IMR-90 (cell line): ENCODE results near the gene PITPNC1. TPM values are rescaled to one million over a fixed set of nuclear protein-coding genes. Genes with fewer than 3 reads are reported as not detected.

Source experiments
- ATAC-seq: fragments of 200-7000 bp; cut with Tn5 transposase; 2 replicates; pipeline ENCODE4 v1.9.1; 2020; ENCODE audit warnings: low read depth, mild to moderate bottlenecking, moderate library complexity
- BruUV-seq: library from RNA; stranded (reverse); fragments of 400-500 nt; replicated peaks from 2 replicates; lab custom pipeline; 2021; lab: Mats Ljungman, UMichigan
- CTCF ChIA-PET: fragments of 300-600 bp; formaldehyde crosslinking; extraction: SDS; loops from one replicate; lab custom pipeline; 2021; ENCODE audit warnings: antibody characterized with exemption; lab: Yijun Ruan, JAX
- POLR2A ChIA-PET: fragments of 300-600 bp; sonication (Branson Sonifier 250); formaldehyde crosslinking; loops from one replicate; lab custom pipeline; 2022; ENCODE audit warnings: antibody characterized with exemption; ENCODE audit not compliant: unreplicated experiment; lab: Charles Lee
- DNase-seq: peaks from one replicate; pipeline ENCODE4 v3.0.0; 2013
- H2AFZ ChIP-seq: replicated peaks from 2 replicates; pipeline ENCODE3; 2013; ENCODE audit warnings: low read length, mild to moderate bottlenecking; ENCODE audit not compliant: poor library complexity
- H2AK5ac ChIP-seq: 2 replicates; pipeline ENCODE4 v1.6.1; 2013; ENCODE audit warnings: low read depth, low read length, inconsistent platforms
- H2AK9ac ChIP-seq: replicated peaks from 2 replicates; pipeline ENCODE3; 2013; ENCODE audit warnings: mild to moderate bottlenecking, low read depth, low read length, moderate library complexity; ENCODE audit not compliant: poor library complexity
- H2BK120ac ChIP-seq: 2 replicates; pipeline ENCODE4 v1.6.1; 2013; ENCODE audit warnings: low read depth, low read length, inconsistent platforms
- H2BK15ac ChIP-seq: 3 replicates; pipeline ENCODE4 v1.6.1; 2013; ENCODE audit warnings: low read depth, low read length, inconsistent platforms
- H2BK20ac ChIP-seq: 2 replicates; pipeline ENCODE4 v1.6.1; 2013; ENCODE audit warnings: low read depth, mild to moderate bottlenecking, inconsistent platforms, low read length, moderate library complexity
- H2BK5ac ChIP-seq: 2 replicates; pipeline ENCODE4 v1.6.1; 2013; ENCODE audit warnings: mild to moderate bottlenecking, low read depth, low read length, inconsistent platforms; ENCODE audit not compliant: poor library complexity, severe bottlenecking
- H3K14ac ChIP-seq: replicated peaks from 2 replicates; pipeline ENCODE4 v1.6.1; 2013; ENCODE audit warnings: low read depth, low read length, inconsistent platforms
- H3K18ac ChIP-seq: 2 replicates; pipeline ENCODE4 v1.6.1; 2013; ENCODE audit warnings: low read depth, low read length, control low read depth
- H3K23ac ChIP-seq: 2 replicates; pipeline ENCODE4 v1.6.1; 2013; ENCODE audit warnings: low read depth, low read length, inconsistent platforms
- H3K27ac ChIP-seq: 2 replicates; pipeline ENCODE4 v1.5.1; 2013; ENCODE audit warnings: mild to moderate bottlenecking, control low read depth, low read length; ENCODE audit not compliant: insufficient read depth
- H3K27me3 ChIP-seq: 2 replicates; pipeline ENCODE4 v1.6.1; 2013; ENCODE audit warnings: low read length; ENCODE audit not compliant: control insufficient read depth, insufficient read depth
- H3K36me3 ChIP-seq: 2 replicates; pipeline ENCODE4 v1.6.1; 2013; ENCODE audit warnings: low read length, mixed read lengths; ENCODE audit not compliant: control insufficient read depth, insufficient read depth
- H3K4ac ChIP-seq: 2 replicates; pipeline ENCODE4 v1.6.1; 2013; ENCODE audit warnings: low read depth, low read length, inconsistent platforms
- H3K4me1 ChIP-seq: 2 replicates; pipeline ENCODE4 v1.6.1; 2013; ENCODE audit warnings: low read length, mixed read lengths; ENCODE audit not compliant: control insufficient read depth, insufficient read depth
- H3K4me2 ChIP-seq: 2 replicates; pipeline ENCODE4 v1.6.1; 2013; ENCODE audit warnings: low read depth, mild to moderate bottlenecking, control low read depth, low read length, moderate library complexity
- H3K4me3 ChIP-seq: 2 replicates; pipeline ENCODE4 v1.5.1; 2013; ENCODE audit warnings: low read depth, mild to moderate bottlenecking, control low read depth, low read length, moderate library complexity; ENCODE audit not compliant: insufficient read depth
- H3K56ac ChIP-seq: 2 replicates; pipeline ENCODE4 v1.6.1; 2013; ENCODE audit warnings: low read length, inconsistent platforms; ENCODE audit not compliant: insufficient read depth; ENCODE audit errors: extremely low read depth
- H3K79me1 ChIP-seq, 2 experiments: 2 replicates each; pipeline ENCODE4 v1.6.1; 2013; ENCODE audit warnings: low read length in 2 of 2, inconsistent platforms in 1 of 2, low read depth in 1 of 2
- H3K9ac ChIP-seq: 2 replicates; pipeline ENCODE4 v1.6.1; 2013; ENCODE audit warnings: low read depth, low read length, control low read depth
- H3K9me1 ChIP-seq: 2 replicates; pipeline ENCODE4 v1.6.1; 2013; ENCODE audit warnings: low read length, inconsistent platforms; ENCODE audit not compliant: insufficient read depth
- H3K9me3 ChIP-seq: 2 replicates; pipeline ENCODE4 v1.6.1; 2013; ENCODE audit warnings: low read length; ENCODE audit not compliant: control insufficient read depth, insufficient read depth
- H4K20me1 ChIP-seq: 2 replicates; pipeline ENCODE4 v1.6.1; 2013; ENCODE audit warnings: low read length, inconsistent platforms; ENCODE audit not compliant: insufficient read depth
- H4K5ac ChIP-seq: 2 replicates; pipeline ENCODE4 v1.6.1; 2013; ENCODE audit warnings: mild to moderate bottlenecking, low read depth, low read length, control low read depth
- H4K8ac ChIP-seq, 2 experiments: 2 replicates each; pipeline ENCODE4 v1.6.1; 2013; ENCODE audit warnings: low read depth in 2 of 2, low read length in 2 of 2, control low read depth in 1 of 2, inconsistent platforms in 1 of 2
- H4K91ac ChIP-seq: 2 replicates; pipeline ENCODE4 v1.6.1; 2013; ENCODE audit warnings: low read depth, low read length, inconsistent platforms; ENCODE audit not compliant: insufficient read depth
- BHLHE40 ChIP-seq: fragments of 150-350 bp; IDR thresholded peaks from 2 replicates; pipeline ENCODE4 v1.6.1; 2016; ENCODE audit warnings: mild to moderate bottlenecking, low read depth, low read length
- CEBPB ChIP-seq: IDR thresholded peaks from 2 replicates; pipeline ENCODE4 v1.6.1; 2012; ENCODE audit warnings: low read depth, low read length, improper control_type of control experiment
- CHD1 ChIP-seq: IDR thresholded peaks from 2 replicates; pipeline ENCODE4 v1.6.1; 2012; ENCODE audit warnings: low read depth, low read length, improper control_type of control experiment
- FOS ChIP-seq: fragments of 150-350 bp; IDR thresholded peaks from 2 replicates; pipeline ENCODE4 v1.6.1; 2016; ENCODE audit warnings: low read depth, low read length
- MAFK ChIP-seq: IDR thresholded peaks from 2 replicates; pipeline ENCODE4 v1.6.1; 2012; ENCODE audit warnings: low read depth, low read length, improper control_type of control experiment
- MAZ ChIP-seq: IDR thresholded peaks from 2 replicates; pipeline ENCODE4 v1.6.1; 2012; ENCODE audit warnings: low read depth, mild to moderate bottlenecking, low read length, improper control_type of control experiment, moderate library complexity, borderline replicate concordance
- MXI1 ChIP-seq: IDR thresholded peaks from 2 replicates; pipeline ENCODE4 v1.6.1; 2012; ENCODE audit warnings: low read depth, mild to moderate bottlenecking, low read length, moderate library complexity, borderline replicate concordance
- NFE2L2 ChIP-seq: fragments of 150-350 bp; IDR thresholded peaks from 2 replicates; pipeline ENCODE4 v1.6.1; 2016; ENCODE audit warnings: low read depth, mild to moderate bottlenecking, low read length
- POLR2A ChIP-seq: IDR thresholded peaks from 2 replicates; pipeline ENCODE4 v1.6.1; 2012; ENCODE audit warnings: mild to moderate bottlenecking, low read depth, low read length
- RAD21 ChIP-seq: IDR thresholded peaks from 2 replicates; pipeline ENCODE4 v1.6.1; 2012; ENCODE audit warnings: low read length, improper control_type of control experiment
- RCOR1 ChIP-seq: IDR thresholded peaks from 2 replicates; pipeline ENCODE4 v1.6.1; 2012; ENCODE audit warnings: mild to moderate bottlenecking, low read length, improper control_type of control experiment; ENCODE audit not compliant: insufficient replicate concordance
- RFX5 ChIP-seq: IDR thresholded peaks from 2 replicates; pipeline ENCODE4 v1.8.0; 2012; ENCODE audit warnings: low read depth, mild to moderate bottlenecking, low read length, moderate library complexity
- SMC3 ChIP-seq: fragments of 150-350 bp; IDR thresholded peaks from 2 replicates; pipeline ENCODE4 v1.6.1; 2016; ENCODE audit warnings: low read depth, mild to moderate bottlenecking, antibody characterized with exemption, low read length, moderate library complexity
- WGBS, 2 experiments: methylation state at CpG; one replicate each; pipeline versions ENCODE4 v1.1.5 to v1.1.7; 2013; ENCODE audit warnings: missing lambda C conversion rate in 2 of 2; ENCODE audit not compliant: insufficient read length in 1 of 2; ENCODE audit errors: extremely low coverage in 2 of 2; 5-methylcytosine and 5-hydroxymethylcytosine counted together
- dilution Hi-C: fragments of 300-500 bp; cut with HindIII; formaldehyde crosslinking; loops from one replicate; pipeline ENCODE4 v1.14.3; 2018; ENCODE audit warnings: low sequenced_read_pairs; ENCODE audit not compliant: unreplicated experiment
- in situ Hi-C: fragments of 300-500 bp; cut with MboI; formaldehyde crosslinking; loops from 3 replicates; pipeline ENCODE4 v1.14.3; 2019; ENCODE audit warnings: low sequenced_read_pairs, inconsistent platforms, mixed read lengths
- intact Hi-C: fragments of 100-400 bp; cut with micrococcal nuclease; formaldehyde crosslinking; loops from 2 replicates; pipeline ENCODE4 v1.10.0; 2022
- polyA plus RNA-seq, 3 experiments: library from polyadenylated mRNA; depleted of rRNA; stranded (reverse); fragments of >200 nt; gene quantifications; 2 replicates each; pipeline ENCODE4 v1.2.3, GENCODE V29; 2012; ENCODE audit warnings: low replicate concordance in 1 of 3
- total RNA-seq: library from RNA; depleted of rRNA; stranded (reverse); fragments of >200 nt; gene quantifications from 2 replicates; pipeline ENCODE4 v1.2.3, GENCODE V29; 2012
- TF ChIP-seq, protein P1 (sequence below): fragments of 150-350 bp; IDR thresholded peaks from 2 replicates; pipeline ENCODE4 v1.6.1; 2017; ENCODE audit warnings: mild to moderate bottlenecking, antibody characterized with exemption, low read length, low read depth
- TF ChIP-seq, protein P2 (sequence below): fragments of 150-350 bp; IDR thresholded peaks from 2 replicates; pipeline ENCODE4 v1.6.1; 2016; ENCODE audit warnings: low read depth, mild to moderate bottlenecking, low read length, moderate library complexity, borderline replicate concordance
- TF ChIP-seq, protein P3 (sequence below): conservative IDR thresholded peaks from 2 replicates; pipeline ENCODE4 v1.5.1; 2012; ENCODE audit warnings: mild to moderate bottlenecking, low read depth, low read length, improper control_type of control experiment

The PITPNC1 gene
- total and polyA plus RNA-seq, 2 of the 4 experiments (the other 2 are of a cell fraction) = 4.1 TPM

DNA sequence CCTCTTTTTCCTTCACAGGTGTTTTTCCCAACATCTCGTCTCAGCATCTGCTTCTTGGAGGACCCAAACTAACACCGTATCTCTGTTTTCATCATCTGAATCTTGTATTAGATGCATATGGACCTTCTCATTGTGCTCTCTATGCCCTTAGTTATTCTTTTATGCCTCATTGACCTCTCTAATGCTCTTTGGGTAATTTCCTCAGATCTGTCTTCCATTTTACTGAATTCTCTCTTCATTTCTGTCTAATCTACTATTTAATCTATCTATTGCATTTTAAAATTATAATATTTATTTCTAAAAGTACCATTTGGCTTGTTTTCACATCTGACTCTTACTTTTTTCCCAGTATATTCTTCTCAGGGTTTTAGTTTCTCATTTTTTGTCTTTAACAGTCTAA lies 81.1 kb downstream of the PITPNC1 start:
- no peak overlapping the region for H3K4me2 ChIP-seq
- no peak overlapping the region for H3K4me3 ChIP-seq
- H3K9me3 ChIP-seq = peaks cover 5% of the 10 kb centered on the region
- ChIA-PET CTCF (no interaction called here), POLR2A (no interaction called here)
- H3K56ac ChIP-seq = no peak overlapping the region
- no peaks in the 10 kb centered on the region for H4K20me1 ChIP-seq
- in situ Hi-C loops = no loop called here
- H2AK9ac ChIP-seq = no peak overlapping the region
- WGBS, 2 experiments = 100% methylated on average over 1 of the region's 2 CpGs; no CpG with 5 or more reads in 1 of the 2 experiments
- no peak overlapping the region for H3K18ac ChIP-seq
- no peak overlapping the region for H2BK20ac ChIP-seq
- H3K9me1 ChIP-seq = no peaks in the 10 kb centered on the region
- peaks cover 3% of the 10 kb centered on the region; the same call in 1 of the 2 replicates for H3K36me3 ChIP-seq
- no peak overlapping the region for H2AK5ac ChIP-seq
- no peak overlapping the region for H3K23ac ChIP-seq
- no peak overlapping the region for H3K27ac ChIP-seq
- H3K14ac ChIP-seq = no peak overlapping the region
- BruUV-seq = no TSS peak
- no peak overlapping the region for H3K4ac ChIP-seq
- no peak overlapping the region for H3K9ac ChIP-seq
- dilution Hi-C loops = no loop called here
- intact Hi-C loops = no loop called here
- H2BK120ac ChIP-seq = no peak overlapping the region
- no peak overlapping the region for H4K5ac ChIP-seq
- H4K91ac ChIP-seq = no peak overlapping the region
- no peaks in the 10 kb centered on the region for H3K27me3 ChIP-seq
- H2BK5ac ChIP-seq = no peak overlapping the region
- H2AFZ ChIP-seq = no peak overlapping the region
- DNase-seq (no peak), ATAC-seq (no peak)
- H2BK15ac ChIP-seq = no peak overlapping the region
- no peaks in the 10 kb centered on the region for H3K4me1 ChIP-seq
- no peak overlapping the region for H4K8ac ChIP-seq
- peaks cover 9 to 14% of the 10 kb centered on the region in 2 experiments for H3K79me1 ChIP-seq
- TF ChIP-seq RFX5 = no peak
- TF ChIP-seq CEBPB = no peak
- TF ChIP-seq RCOR1 = no peak
- no peak for TF ChIP-seq RAD21
- TF ChIP-seq, protein P1, sequence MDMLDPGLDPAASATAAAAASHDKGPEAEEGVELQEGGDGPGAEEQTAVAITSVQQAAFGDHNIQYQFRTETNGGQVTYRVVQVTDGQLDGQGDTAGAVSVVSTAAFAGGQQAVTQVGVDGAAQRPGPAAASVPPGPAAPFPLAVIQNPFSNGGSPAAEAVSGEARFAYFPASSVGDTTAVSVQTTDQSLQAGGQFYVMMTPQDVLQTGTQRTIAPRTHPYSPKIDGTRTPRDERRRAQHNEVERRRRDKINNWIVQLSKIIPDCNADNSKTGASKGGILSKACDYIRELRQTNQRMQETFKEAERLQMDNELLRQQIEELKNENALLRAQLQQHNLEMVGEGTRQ = no peak
- TF ChIP-seq, protein P2, sequence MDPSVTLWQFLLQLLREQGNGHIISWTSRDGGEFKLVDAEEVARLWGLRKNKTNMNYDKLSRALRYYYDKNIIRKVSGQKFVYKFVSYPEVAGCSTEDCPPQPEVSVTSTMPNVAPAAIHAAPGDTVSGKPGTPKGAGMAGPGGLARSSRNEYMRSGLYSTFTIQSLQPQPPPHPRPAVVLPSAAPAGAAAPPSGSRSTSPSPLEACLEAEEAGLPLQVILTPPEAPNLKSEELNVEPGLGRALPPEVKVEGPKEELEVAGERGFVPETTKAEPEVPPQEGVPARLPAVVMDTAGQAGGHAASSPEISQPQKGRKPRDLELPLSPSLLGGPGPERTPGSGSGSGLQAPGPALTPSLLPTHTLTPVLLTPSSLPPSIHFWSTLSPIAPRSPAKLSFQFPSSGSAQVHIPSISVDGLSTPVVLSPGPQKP = no peak
- no peak for TF ChIP-seq NFE2L2
- no peak for TF ChIP-seq MAFK
- TF ChIP-seq, protein P3, sequence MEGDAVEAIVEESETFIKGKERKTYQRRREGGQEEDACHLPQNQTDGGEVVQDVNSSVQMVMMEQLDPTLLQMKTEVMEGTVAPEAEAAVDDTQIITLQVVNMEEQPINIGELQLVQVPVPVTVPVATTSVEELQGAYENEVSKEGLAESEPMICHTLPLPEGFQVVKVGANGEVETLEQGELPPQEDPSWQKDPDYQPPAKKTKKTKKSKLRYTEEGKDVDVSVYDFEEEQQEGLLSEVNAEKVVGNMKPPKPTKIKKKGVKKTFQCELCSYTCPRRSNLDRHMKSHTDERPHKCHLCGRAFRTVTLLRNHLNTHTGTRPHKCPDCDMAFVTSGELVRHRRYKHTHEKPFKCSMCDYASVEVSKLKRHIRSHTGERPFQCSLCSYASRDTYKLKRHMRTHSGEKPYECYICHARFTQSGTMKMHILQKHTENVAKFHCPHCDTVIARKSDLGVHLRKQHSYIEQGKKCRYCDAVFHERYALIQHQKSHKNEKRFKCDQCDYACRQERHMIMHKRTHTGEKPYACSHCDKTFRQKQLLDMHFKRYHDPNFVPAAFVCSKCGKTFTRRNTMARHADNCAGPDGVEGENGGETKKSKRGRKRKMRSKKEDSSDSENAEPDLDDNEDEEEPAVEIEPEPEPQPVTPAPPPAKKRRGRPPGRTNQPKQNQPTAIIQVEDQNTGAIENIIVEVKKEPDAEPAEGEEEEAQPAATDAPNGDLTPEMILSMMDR = no peak
- no peak for TF ChIP-seq MXI1
- no peak for TF ChIP-seq SMC3
- no peak for TF ChIP-seq POLR2A
- no peak for TF ChIP-seq FOS
- no peak for TF ChIP-seq MAZ
- no peak for TF ChIP-seq BHLHE40
- no peak for TF ChIP-seq CHD1
